Mesenteric fat pad (tissue), 1 donor: ENCODE measurements around the gene PLET1. TPM values are rescaled to one million over a fixed set of nuclear protein-coding genes. Genes with fewer than 3 reads are reported as not detected.
A peak's percentile ranks its signal among the peaks of the same experiment; 100 is the strongest.

Experiments
- DNase-seq: peaks from one replicate; pipeline ENCODE4 v3.0.0-alpha.2; 2020; ENCODE audit warnings: low spot score
- long read RNA-seq: library from polyadenylated mRNA; unstranded; transcript quantifications from one replicate; pipeline ENCODE4 v2.0.0, GENCODE V29; 2020
- total RNA-seq: library from RNA; stranded (reverse); fragmentation: NEBNext Ultra II Directional; extraction: Animal tissue kit (Norgen Biotek cat#: 25700); gene quantifications from one replicate; pipeline ENCODE4 v1.2.1, GENCODE V29; 2021
- donor health status: DM: yes; HTN: yes; CAD: no.

Gene PLET1
- not detected for total RNA-seq
- long read RNA-seq, partial matches to known transcripts = 0 of 1 reads
- long read RNA-seq, other reads (novel, unspliced or antisense) = 1 of 1 reads

GRCh38 chr11:112260490-112260889 lies at the start of gene PLET1:
Gene PLET1 (minus strand): TSS chr11:112260860. CDS start chr11:112260589, 271 bp downstream.
- no peak for DNase-seq

GRCh38 chr11:112310419-112310818 lies 49.8 kb upstream of the PLET1 start:
- DNase-seq = no peak

- DNase-seq = no peak
Observed at GRCh38 chr11:112308651-112309050, 48.0 kb upstream of the PLET1 start.

- DNase-seq = no peak
Observed at GRCh38 chr11:112307616-112308015, 47.0 kb upstream of the PLET1 start.

GRCh38 chr11:112306230-112306629 lies 45.6 kb upstream of the PLET1 start:
- DNase-seq = no peak

- DNase-seq = no peak
Observed at GRCh38 chr11:112304914-112305313, 44.3 kb upstream of the PLET1 start.

- DNase-seq = no peak
Observed at GRCh38 chr11:112303616-112304015, 43.0 kb upstream of the PLET1 start.

GRCh38 chr11:112302226-112302868 lies 41.7 kb upstream of the PLET1 start:
- no peak for DNase-seq

GRCh38 chr11:112300094-112300786 lies 39.6 kb upstream of the PLET1 start:
- DNase-seq = no peak

- no peak for DNase-seq
Observed at GRCh38 chr11:112298535-112298934, 37.9 kb upstream of the PLET1 start.

- no peak for DNase-seq
Observed at GRCh38 chr11:112297248-112297866, 36.7 kb upstream of the PLET1 start.

- no peak for DNase-seq
Observed at GRCh38 chr11:112296044-112296443, 35.4 kb upstream of the PLET1 start.

- no peak for DNase-seq
Observed at GRCh38 chr11:112294688-112295340, 34.2 kb upstream of the PLET1 start.

GRCh38 chr11:112293614-112294013 lies 33.0 kb upstream of the PLET1 start:
- no peak for DNase-seq

GRCh38 chr11:112292785-112293407 lies 32.2 kb upstream of the PLET1 start:
- no peak for DNase-seq

GRCh38 chr11:112292188-112292587 lies 31.5 kb upstream of the PLET1 start:
- DNase-seq = no peak

GRCh38 chr11:112291191-112291590 lies 30.5 kb upstream of the PLET1 start:
- DNase-seq = no peak

- no peak for DNase-seq
Observed at GRCh38 chr11:112290493-112290850, 29.8 kb upstream of the PLET1 start.

- peak; percentile 96 for DNase-seq
Observed at GRCh38 chr11:112289588-112290492, 29.2 kb upstream of the PLET1 start.

- no peak for DNase-seq
Observed at GRCh38 chr11:112288021-112288420, 27.4 kb upstream of the PLET1 start.
